HL-60/S4 (cell line): Measurements from ENCODE around the gene CAVIN1.
"Not testable (repeated sequence)": the region's sequence is repeated elsewhere in the genome, so short reads cannot be mapped to it uniquely, and the experiment has no call there.

Source experiments
- in situ Hi-C: fragments of 300-500 bp; cut with MboI; formaldehyde crosslinking; loops from 2 replicates; pipeline ENCODE4 v1.14.3; 2022; ENCODE audit warnings: low sequenced_read_pairs

Gene CAVIN1

DNA sequence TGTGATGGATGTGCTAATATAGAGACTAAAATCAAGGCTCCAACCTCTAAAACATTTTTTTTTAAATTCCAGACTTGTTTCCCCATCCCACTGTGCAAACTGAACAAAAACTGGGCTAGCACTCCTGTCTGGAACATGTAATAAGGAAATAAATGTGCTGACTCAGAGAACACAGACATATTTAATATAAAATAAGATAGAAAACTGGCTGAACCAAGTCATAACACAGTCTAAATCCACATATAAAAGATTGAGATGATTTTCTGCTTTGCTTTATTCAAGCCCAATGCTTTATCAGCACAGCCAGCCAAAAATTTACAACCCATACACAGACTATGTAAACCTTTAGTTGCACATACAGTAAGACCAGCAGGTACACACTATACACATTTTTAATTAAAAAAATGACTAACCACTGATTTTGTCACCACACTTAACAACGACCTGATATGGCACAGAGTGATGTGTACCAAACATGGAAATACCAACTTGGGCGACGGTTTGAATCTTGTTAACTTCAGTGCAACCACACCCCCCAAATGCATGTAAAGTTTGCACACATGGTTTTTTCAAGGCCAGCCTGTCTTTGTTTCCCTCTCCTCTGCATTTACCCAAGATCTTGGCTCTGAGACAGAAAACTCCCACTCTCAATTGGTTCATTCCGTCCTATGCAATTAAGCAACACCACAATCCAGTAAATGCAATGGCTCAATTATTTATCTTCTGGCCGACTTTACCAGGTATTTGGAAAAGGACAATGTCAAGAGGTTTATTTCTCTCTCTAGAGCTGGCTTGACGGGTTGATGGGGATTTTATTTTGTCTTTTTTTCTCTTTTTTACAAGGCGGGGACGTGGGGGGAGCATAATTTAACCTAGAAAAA lies 36.0 kb downstream of the CAVIN1 start:
- in situ Hi-C loops = no loop called here

DNA sequence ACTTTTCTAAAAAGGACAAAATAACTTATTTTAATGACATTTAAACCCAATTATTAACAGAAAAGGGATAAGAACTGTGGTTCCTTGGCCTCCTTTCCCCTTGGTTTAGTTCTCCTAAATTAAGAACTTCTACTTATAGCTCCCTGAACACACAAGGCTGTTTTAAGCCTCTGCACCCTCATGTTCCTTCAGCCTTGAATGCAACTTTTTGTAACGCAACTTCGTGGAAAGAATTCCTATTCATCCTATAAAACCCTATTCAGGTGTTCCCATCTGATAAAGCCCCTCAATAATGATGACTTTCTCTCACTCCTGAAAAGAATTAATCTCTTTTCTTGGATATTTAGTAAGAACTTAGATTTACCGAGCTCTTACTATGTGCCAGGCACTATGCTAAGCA lies 41.2 kb downstream of the CAVIN1 start:
- in situ Hi-C loops = no loop called here

DNA sequence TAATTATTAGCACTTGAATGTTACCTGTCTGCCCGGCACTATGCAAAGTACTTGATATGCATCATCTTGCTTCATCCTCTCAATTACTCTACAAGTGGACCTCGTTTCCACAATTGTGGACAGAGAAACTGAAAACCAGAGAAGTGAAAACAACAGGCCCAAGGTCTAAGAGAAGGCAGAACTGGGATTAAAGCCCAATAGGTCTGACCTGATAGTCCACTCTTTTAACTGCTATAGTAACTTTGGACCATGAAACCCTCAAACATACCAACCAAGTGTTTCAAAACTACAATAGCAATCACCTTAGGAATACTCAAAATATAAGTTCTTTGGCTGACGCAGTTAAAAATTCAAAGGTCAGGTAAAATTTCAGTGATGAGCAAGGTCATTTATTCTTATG lies 42.1 kb downstream of the CAVIN1 start:
- in situ Hi-C loops = no loop called here

DNA sequence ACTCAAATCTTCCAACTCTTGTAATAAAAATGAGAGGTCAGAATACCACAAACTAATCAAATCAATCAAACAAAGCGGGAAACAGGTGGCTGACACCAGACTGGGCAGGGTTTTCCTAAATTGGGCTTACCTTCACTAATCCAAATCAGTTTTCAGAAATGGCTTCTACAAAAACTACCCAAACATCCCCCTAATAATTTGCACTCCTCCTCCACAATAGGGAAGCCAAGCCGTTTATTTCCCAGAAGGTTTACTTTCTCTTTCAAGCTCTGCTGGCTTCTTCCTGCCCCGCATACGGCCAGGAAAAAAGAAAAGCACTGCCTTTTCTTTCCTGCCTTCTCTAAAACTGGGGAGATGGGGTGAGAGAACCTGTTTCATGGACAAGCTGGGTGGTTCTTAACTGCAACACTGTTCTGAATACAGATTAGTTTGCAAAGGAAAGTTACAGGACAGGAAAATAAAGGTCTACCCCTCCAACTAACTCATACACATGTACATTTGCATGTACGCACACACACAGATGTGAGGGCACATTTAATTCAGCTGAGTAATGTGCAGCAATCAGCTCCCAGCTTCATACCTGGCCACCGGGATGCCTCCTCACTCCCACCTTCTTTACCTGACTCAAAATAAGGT lies 44.0 kb downstream of the CAVIN1 start:
- in situ Hi-C loops = no loop called here

DNA sequence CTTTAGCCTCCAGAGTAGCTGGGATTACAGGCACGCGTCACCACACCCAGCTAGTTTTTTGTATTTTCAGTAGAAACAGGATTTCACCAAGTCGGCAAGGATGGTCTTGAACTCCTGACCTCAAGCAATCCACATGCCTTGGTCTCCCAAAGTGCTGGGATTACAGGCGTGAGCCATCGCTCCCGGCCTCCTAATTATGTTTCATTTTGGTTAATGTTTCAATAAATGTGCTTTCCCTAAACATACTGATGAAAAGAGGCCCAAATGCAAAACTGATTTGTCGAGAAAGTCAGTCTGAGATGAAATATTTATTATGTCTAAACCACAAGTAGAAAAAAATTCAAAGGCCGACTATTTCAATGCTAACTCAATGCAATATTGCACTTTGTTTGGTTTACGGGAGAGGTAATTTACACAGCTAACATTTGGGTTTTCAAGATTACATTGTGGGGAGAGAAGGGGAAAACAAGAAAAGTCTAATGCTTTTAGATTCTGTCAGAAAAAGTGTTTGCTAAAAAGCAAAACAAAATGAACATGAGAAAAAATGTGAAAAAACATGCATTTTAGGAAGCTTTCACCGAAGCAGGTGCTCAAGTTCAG lies 44.6 kb downstream of the CAVIN1 start:
- in situ Hi-C loops = no loop called here

DNA sequence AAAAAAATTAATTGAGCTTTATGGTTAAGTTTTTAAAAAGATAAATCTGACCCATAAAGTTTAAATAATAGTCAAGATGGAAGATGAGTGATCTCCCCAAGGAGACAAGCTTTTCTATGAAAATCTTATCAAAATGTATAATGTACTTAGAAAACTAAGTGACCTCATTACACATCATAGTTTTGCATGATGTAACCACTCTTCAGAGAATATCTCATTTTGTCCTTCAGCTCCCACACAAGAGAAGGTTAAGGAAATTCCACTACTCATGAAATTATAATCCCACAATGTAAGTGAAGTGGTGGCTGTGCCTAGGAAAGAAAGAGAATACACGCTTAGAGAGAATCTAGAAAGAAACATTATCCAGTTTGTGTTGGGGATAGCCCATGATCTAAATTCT lies 49.2 kb downstream of the CAVIN1 start:
- in situ Hi-C loops = no loop called here

DNA sequence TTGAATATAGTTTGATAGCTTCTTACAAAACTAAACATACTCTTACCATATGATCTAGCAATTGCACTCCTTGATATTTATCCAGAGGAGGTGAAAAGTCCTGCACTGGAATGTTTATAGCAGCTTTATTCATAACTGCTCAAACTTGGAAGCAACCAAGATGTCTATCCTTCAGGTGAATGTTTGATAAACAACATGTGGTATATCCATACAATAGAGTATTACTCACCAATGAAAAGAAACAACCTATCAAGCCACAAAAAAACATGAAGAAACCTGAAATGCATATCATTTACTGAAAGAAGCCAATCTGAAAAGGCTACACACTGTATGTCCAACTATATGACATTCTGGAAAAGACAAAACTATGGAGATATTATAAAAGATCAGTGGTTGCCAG lies 50.9 kb downstream of the CAVIN1 start:
- in situ Hi-C loops = no loop called here

DNA sequence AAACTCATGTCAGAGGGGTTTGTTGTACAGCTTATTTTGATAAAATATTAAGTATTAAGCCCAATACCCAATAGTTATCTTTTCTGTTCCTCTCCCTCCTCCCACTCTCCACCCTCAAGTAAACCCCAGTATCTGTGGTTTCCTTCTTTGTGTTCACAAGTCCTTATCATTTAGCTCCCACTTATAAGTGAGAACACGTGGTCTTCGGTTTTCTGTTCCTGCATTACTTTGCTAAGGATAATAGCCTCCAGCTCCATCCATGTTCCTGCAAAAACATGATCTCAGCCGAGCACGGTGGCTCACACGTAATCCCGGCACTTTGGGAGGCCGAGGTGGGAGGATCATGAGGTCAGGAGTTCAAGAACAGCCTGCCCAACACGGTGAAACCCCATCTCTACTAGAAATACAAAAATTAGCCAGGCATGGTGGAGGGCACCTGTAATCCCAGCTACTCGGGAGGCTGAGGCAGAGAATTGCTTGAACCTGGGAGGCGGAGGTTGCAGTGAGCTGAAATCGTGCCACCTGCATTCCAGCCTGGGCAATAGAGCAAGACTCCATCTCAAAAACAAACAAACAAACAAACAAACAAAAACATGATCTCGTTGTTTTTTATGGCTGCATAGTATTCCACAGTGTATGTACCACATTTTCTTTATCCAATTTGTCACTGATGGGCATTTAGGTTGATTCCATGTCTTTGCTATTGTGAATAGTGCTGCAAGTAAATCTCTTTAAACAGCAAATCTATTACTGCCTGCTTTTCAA lies 54.1 kb downstream of the CAVIN1 start:
- in situ Hi-C loops = not testable (repeated sequence)

DNA sequence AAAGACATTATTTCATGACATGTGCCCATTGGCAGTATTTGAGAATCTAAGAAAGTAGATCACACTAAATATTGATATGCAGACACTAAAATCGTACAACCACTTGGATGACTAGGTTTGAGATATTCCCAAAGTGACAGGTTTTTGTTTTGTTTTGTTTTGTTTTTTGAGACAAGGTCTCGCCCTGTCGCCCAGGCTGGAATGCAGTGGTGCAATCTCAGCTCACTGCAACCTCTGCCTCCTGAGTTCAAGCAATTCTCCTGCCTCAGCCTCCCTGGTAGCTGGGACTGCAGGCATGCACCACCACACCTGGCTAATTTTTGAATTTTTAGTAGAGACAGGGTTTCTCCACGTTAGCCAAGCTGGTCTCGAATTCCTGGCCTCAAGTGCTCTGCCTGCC lies 54.7 kb downstream of the CAVIN1 start:
- in situ Hi-C loops = not testable (repeated sequence)

DNA sequence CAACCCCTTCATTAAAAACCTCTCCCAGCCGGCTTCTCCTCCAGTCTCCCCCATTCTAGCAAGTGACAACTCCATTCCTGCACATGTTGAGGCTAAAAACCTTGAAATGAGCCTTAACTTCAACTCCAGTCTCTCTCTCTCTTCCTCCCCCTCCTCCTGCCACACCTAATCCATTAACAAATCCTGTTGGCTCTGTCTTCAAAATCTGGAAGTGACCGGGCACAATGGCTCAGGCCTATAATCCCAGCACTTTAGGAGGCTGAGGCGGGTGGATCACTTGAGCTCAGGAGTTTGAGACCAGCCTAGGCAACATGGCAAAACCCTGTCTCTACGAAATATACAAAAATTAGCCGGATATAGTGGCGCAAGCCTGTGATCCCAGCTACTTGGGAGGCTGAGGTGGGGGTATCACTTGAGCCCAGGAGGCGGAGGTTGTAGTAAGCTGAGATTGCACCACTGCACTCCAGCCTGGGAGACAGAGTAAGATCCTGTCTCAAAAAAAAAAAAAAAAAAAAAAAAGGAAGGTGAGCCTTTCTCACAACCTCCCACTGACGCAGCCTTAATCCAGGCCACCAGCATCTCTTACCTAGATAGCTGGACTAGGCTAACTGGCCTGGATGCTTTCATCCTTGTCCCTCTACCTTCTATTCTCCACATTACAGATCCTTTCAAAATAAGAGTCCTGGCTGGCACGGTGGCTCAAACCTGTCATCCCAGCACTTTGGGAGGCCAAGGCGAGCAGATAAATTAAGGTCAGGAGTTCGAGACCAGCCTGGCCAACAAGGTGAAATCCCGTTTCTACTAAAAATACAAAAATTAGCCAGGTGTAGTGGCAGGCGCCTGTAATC lies 56.7 kb downstream of the CAVIN1 start:
- in situ Hi-C loops = not testable (repeated sequence)

DNA sequence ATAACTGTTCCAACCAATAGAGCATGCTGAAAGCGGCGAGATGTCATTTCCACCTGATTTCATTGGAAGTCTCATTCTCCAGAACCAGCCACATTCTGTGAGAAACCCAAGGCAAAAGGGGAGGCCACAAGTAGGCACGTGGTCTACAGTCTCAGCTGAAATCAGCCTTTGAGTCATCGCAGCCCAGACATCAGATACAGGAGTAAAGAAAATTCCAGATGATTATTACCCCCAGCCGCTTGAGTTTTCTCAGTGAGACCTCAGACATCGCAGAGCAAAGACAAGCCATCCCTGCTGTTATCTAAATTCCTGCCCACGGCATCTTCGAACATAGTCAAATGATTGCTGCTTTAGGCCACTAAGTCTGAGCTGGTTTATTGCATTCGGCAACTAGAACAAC lies 57.9 kb downstream of the CAVIN1 start:
- in situ Hi-C loops = no loop called here

DNA sequence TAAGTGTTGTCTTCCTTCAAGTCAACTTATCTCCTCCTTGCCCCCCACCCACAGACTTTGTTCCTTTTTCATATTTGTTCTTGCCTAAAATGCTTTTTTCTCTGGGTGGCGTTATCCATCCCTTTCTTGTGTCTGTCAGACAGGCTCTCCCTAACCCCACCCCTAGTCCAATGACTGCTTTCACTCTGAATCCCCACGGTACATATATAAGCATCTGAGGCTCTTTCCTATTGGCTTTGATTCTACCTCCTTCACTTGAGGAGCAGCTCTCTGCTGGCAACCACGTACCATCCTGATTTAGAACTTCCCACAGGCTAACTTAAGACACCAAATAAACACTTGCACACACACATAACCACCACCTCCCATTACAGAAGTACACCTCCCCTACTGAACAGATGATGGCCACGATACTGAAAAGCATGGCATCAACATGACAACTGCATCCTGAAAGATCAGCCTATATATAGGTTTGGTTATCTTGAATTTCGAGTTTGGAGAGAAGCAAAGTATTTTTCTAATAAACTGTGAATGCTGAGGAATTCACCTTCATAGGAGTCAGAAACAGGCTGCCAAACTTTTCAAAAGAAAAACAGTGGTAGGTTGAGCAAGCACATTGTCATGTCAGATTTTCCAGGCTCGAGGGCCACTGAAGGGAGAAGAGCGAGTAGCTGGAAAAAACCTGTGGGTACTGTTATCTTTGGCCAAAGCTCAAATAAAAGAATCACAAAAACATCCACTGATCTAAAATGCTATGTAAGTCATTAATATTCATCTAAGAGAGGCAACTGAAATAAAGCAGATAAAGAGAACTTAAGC lies 59.1 kb downstream of the CAVIN1 start:
- in situ Hi-C loops = no loop called here

DNA sequence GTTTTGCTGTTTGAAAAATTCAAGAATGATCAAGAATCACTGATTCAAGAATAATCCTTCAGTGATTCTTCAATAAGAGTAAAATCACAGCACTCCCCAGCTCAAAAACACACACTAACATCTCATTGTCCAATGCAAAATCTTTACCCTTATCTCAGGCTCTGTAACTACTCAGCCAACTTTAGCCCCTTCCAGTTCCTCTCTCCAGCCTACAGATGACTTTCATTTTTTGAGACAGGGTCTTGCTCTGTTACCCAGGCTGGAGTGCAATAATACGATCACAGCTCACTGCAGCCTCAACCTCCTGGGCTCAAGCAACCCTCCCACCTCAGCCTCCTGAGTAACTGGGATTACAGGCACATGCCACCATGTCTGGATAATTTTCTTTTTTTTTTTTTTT lies 59.8 kb downstream of the CAVIN1 start:
- in situ Hi-C loops = no loop called here

DNA sequence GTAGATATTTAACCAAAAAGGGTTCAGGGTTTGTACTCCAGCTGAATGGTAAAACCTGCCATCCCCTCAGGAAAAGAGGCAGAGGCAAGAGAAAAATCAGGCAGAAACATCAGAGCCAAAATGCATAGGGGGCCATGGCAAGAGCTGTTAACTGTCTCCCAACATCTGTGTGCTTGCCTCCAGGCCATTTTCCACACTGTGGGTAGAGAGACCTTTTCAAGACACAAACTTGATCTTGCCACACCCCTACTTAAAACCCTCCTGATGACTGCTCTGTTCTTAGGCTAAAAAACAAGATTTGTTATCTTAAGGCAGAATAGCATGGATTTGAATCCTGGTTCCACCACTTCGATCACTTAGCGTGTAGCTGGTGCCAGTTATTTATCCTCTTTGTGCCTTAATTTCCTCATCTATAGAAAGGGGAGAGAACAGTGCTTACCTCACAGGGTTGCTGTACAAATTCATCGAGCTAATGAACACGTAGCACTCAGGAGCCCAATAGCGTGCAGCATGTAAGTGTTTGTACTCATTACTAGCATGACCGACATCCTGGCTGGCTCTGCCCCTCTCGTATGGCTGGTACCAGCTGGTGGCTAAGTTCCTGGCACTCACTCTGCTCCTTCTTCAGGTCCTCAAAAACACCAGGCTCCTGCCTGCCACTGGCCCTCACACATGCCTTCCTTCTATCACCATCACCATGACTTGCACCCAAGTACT lies 60.7 kb downstream of the CAVIN1 start:
- in situ Hi-C loops = no loop called here

DNA sequence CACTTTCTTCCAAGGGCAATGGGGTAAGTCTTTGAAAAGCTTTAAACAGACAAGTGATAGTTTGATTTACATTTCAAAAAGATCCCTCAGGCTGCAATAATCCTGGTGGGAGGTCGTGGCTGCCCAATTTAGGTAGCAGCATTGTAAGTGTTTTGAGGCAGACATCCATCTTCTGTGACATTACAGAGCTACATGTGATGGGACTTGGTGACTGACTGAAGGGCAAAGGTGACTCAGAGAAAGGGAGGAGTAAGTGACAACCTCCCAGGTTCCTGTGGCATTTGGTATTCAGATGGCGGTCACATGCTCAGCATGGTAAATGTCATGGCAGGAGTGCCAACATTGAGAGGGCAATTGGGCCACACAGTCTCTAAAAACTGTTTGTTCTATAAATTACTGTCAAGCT lies 61.3 kb downstream of the CAVIN1 start:
- in situ Hi-C loops = no loop called here

DNA sequence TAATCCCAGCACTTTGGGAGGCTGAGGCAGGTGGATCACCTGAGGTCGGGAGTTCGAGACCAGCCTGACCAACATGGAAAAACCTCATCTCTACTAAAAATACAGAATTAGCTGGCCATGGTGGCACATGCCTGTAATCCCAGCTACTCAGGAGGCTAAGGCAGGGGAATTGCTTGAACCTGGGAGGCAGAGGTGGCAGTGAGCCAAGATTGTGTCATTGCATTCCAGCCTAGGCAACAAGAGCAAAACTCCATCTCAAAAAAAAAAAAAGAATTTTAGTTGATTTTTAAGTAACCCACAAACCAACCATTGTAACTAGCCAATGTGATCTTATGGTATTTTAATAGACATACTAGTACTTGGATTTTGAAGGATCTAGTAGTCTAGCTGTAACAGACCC lies 62.7 kb downstream of the CAVIN1 start:
- in situ Hi-C loops = not testable (repeated sequence)

DNA sequence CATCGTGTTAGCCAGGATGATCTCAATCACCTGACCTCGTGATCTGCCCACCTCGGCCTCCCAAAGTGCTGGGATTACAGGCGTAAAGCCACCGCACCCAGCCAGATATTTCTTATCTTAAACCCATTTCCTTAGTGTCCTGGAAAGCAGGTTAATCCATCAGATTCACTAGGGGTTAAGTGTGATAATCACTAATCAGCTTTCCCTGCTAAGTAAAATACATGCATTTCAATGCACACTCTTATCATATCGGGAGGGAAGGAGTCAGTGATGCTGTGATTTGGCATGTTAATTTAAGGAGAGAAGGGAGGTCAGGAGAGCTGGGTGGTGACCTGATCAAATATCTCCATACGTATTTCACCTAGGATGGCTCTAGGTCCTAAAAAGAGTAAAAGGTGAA lies 63.9 kb downstream of the CAVIN1 start:
- in situ Hi-C loops = no loop called here

DNA sequence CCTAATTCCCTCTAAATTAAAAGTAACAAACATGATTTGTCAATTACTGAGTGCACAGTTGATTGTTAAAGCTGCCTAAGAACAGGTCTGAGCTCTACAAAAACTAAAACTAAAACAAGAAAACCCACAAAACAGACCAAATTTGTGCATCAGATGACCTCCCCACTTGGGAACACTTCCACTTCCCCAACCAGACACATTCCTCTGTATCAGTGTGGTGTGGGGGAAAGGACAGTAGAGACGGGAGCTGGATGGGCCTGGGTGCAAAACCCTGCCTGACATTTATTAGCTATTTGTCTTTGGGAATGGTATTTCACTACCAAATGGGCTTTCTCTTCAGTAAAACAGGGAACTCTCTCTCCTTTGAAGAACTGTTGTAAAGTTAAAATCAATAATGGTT lies 64.6 kb downstream of the CAVIN1 start:
- in situ Hi-C loops = no loop called here
